ENCODE results near the gene DPF3.

DPF3 gene

DNA sequence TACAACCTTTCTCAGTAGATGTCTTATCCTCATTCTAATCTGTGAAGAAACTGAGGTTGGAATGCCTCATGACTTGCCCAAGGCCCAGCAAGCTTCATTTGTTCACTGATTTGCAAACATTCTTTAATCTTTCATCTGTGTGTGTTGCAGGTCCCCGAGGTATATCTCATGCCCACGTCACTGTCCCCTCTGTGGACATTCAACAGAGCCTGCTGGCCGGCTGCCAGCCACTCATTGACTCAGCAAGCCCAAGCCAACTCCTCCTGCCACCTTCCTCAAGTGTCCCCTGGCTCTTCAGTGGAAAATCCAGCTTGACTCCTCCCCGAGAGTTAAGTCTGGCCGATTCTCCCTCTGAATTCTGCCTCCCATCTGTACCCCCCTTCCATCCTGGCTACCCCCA, 30.4 kb upstream of the DPF3 start:
- Histone ChIP-seq H3K4me3 (ENCODE audit: insufficient read depth, low read length, poor library complexity, severe bottlenecking) (no peak overlapping the region), H3K9me3 (ENCODE audit: insufficient read depth, low read length) (no peaks in the 10 kb centered on the region), H3K79me2 (ENCODE audit: insufficient read depth, low read length) (peaks cover 20% of the 10 kb centered on the region), H3K27ac (ENCODE audit: low read depth, low read length) (no peak overlapping the region), H2AFZ (ENCODE audit: low read depth, low read length, severe bottlenecking) (no peak overlapping the region), H3K9me2 (replicated peaks; ENCODE audit: insufficient read depth, low read length) (no peaks in the 10 kb centered on the region), H3K4me2 (ENCODE audit: low read depth, low read length, poor library complexity, severe bottlenecking) (no peak overlapping the region), H3K27me3 (ENCODE audit: low read length) (no peaks in the 10 kb centered on the region), H3K9ac (ENCODE audit: low read length) (no peak overlapping the region), H3K36me3 (ENCODE audit: low read length) (no peaks in the 10 kb centered on the region), H3F3A (ENCODE audit: insufficient read depth) (no peaks in the 10 kb centered on the region), H4K20me1 (ENCODE audit: low read depth, low read length) (no peaks in the 10 kb centered on the region)
- no peak for TF ChIP-seq EZH2phosphoT487 (conservative IDR thresholded peaks at IDR 0.05; ENCODE audit: low read length)
- no peak for TF ChIP-seq CTCF (IDR thresholded peaks at IDR 0.05; ENCODE audit: insufficient read depth, low read length, poor library complexity, severe bottlenecking)

DNA sequence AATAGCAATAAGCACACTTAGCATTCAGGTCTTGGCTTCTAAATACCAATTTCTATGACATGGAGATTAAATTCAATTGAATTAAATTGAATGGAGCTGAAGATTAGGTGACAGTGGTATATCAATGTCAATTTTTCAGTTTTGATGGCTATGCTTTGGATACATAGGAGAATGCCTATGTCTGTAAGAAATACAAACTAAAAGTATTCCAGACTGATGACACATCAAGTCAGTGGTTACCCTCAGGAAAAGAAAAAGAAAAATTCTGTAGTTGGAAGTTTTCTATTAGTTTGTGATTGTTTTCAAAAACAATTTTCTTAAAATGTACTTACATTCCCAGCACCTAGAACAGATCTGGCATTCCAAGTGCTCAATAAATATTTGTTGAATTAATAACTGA, 27.5 kb upstream of the DPF3 start:
- Histone ChIP-seq H3K9me3 (ENCODE audit: insufficient read depth, low read length) (no peaks in the 10 kb centered on the region), H3K4me2 (ENCODE audit: low read depth, low read length, poor library complexity, severe bottlenecking) (no peak overlapping the region), H2AFZ (ENCODE audit: low read depth, low read length, severe bottlenecking) (no peak overlapping the region), H3K4me3 (ENCODE audit: insufficient read depth, low read length, poor library complexity, severe bottlenecking) (no peak overlapping the region), H3K27me3 (ENCODE audit: low read length) (no peaks in the 10 kb centered on the region), H4K20me1 (ENCODE audit: low read depth, low read length) (no peaks in the 10 kb centered on the region), H3K27ac (ENCODE audit: low read depth, low read length) (no peak overlapping the region), H3K9me2 (replicated peaks; ENCODE audit: insufficient read depth, low read length) (no peaks in the 10 kb centered on the region), H3K79me2 (ENCODE audit: insufficient read depth, low read length) (no peaks in the 10 kb centered on the region), H3F3A (ENCODE audit: insufficient read depth) (no peaks in the 10 kb centered on the region), H3K9ac (ENCODE audit: low read length) (no peak overlapping the region), H3K36me3 (ENCODE audit: low read length) (no peaks in the 10 kb centered on the region)
- TF ChIP-seq CTCF (IDR thresholded peaks at IDR 0.05; ENCODE audit: insufficient read depth, low read length, poor library complexity, severe bottlenecking) (no peak), EZH2phosphoT487 (conservative IDR thresholded peaks at IDR 0.05; ENCODE audit: low read length) (no peak)

GRCh38 chr14:72920008-72920407, 26.1 kb upstream of the DPF3 start:
- Histone ChIP-seq H3K9ac (ENCODE audit: low read length) (no peak overlapping the region), H3K27me3 (ENCODE audit: low read length) (no peaks in the 10 kb centered on the region), H3K9me3 (ENCODE audit: insufficient read depth, low read length) (no peaks in the 10 kb centered on the region), H3K4me2 (ENCODE audit: low read depth, low read length, poor library complexity, severe bottlenecking) (no peak overlapping the region), H3F3A (ENCODE audit: insufficient read depth) (no peaks in the 10 kb centered on the region), H4K20me1 (ENCODE audit: low read depth, low read length) (no peaks in the 10 kb centered on the region), H2AFZ (ENCODE audit: low read depth, low read length, severe bottlenecking) (no peak overlapping the region), H3K9me2 (replicated peaks; ENCODE audit: insufficient read depth, low read length) (no peaks in the 10 kb centered on the region), H3K27ac (ENCODE audit: low read depth, low read length) (no peak overlapping the region), H3K36me3 (ENCODE audit: low read length) (no peaks in the 10 kb centered on the region), H3K79me2 (ENCODE audit: insufficient read depth, low read length) (no peaks in the 10 kb centered on the region), H3K4me3 (ENCODE audit: insufficient read depth, low read length, poor library complexity, severe bottlenecking) (no peak overlapping the region)
- no peak for TF ChIP-seq EZH2phosphoT487 (conservative IDR thresholded peaks at IDR 0.05; ENCODE audit: low read length)
- TF ChIP-seq CTCF (IDR thresholded peaks at IDR 0.05; ENCODE audit: insufficient read depth, low read length, poor library complexity, severe bottlenecking): no peak
